ENCODE data around the gene ACSL1. TPM values are rescaled to one million over a fixed set of nuclear protein-coding genes. Genes with fewer than 3 reads are reported as not detected.
A peak's percentile ranks its signal among the peaks of the same experiment; 100 is the strongest.
"Not testable (repeated sequence)": the region's sequence is repeated elsewhere in the genome, so short reads cannot be mapped to it uniquely, and the experiment has no call there.

Gene ACSL1
- total RNA-seq, 1 donor from 2014 or later: 445 TPM

DNA sequence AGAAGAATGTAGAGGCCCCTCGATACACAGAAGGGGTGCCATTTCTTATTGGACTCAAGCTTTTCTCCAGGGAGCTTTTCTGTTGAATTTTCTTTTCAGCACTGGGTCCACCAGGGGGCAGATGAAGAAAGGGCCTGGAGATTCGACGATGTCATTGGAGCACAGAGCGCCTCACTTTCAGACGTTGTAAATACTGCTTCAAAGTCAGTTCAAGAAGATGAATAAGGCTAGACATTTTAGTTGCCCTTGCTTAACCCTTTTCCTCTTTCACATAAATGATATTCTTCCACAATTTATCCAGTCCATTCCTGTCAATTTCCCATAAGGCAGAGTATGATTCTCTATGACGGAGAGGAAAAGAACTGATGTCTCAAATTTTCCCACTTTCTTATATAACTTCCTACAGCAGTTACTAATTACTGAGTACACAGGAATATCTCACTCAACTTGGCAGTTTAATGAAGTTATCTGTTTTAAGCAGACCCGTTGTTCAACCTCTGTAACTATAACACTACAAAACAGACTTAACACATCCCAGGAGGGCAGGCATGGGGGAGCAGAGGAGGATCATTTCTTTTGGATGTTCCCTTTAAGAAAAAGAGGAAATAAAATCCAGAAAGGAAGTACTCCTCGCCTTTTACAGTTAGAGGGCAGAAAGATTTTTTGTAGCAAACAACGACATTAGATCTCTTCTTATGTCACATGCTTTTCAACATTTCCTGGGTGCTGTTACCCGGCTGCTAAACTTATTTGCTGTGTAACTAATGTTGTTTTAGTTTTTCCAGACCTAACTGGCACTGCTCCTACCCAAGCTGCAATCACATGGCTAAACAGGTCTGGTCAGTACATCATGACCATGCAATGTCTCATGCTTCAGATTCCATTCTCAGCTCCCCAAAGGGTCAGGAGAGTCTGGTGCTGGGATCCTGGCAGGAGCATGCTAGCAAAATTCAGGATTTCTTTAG lies 79.7 kb downstream of the ACSL1 start:
- intact Hi-C loops (cut with DNase I): loop anchor here (5.0 to 10.0 kb wide), 3 partner anchors 61 to 359 kb away; no protein-coding TSS in a partner anchor
- ATAC-seq: peak; percentile 87

DNA sequence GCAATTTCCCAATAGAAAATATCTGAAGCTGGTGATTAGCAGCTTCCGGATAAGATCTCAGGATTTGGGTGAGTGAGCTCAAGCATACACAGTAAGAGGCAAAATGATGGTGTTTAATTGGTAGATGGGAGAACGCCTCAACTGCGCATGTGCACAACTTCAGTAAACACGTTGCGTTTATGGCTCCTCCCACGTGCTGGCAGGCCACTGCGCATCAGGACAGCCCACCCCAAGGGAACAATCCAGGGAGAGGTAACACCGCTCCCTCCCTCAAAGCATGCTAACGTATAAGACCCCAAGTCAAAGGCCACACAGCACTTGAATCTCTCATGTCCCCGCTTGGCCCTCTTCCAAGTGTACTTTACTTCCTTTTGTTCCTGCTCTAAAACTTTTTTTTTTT lies 81.5 kb downstream of the ACSL1 start:
- DNase-seq (ENCODE audit: missing footprints): no peak
- intact Hi-C loops (cut with DNase I): loop anchor here (10.0 kb wide), 2 partner anchors 161 to 361 kb away; no protein-coding TSS in a partner anchor
- ATAC-seq: no peak

More for the DNA sequence above, 79.7 kb downstream of the ACSL1 start:
- DNase-seq (ENCODE audit: missing footprints): peak; percentile 80

DNA sequence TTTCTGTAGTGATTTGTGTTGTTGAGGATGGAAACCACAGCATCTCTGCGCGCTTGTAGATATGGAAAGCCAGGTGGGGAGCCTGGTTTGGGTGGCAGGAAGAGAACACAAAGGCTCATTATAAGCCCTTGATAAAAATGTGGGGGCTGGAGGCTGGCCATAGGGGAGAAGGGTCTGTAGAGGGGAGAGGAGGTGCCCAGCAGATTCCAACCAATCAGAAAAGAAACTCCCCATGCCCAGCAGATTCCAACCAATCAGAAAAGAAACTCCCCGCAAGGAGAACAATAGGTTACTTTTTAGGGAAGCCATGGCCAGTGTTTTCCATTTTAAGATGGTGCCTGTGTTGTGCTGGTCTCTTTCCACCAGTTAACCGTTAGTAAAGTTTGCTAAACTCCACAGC lies 82.1 kb downstream of the ACSL1 start:
- ATAC-seq (no peak), DNase-seq (ENCODE audit: missing footprints) (no peak)
- intact Hi-C loops (cut with DNase I): loop anchor here (10.0 kb wide), 2 partner anchors 161 to 361 kb away; no protein-coding TSS in a partner anchor

DNA sequence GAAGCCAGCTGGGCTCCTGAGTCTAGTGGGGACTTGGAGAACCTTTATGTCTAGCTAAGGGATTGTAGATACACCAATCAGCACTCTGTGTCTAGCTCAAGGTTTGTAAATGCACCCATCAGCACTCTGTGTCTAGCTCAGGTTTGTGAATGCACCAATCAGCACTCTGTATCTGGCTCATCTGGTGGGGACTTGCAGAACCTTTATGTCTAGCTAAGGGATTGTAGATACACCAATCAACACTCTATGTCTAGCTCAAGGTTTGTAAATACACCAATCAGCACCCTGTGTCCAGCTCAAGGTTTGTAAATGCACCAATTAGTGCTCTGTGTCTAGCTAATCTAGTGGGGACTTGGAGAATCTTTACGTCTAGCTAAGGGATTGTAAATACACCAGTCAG lies 84.1 kb downstream of the ACSL1 start:
- not testable (repeated sequence) for DNase-seq (ENCODE audit: missing footprints); ATAC-seq
- intact Hi-C loops (cut with DNase I): loop anchor here (10.0 kb wide), 2 partner anchors 163 to 363 kb away; no protein-coding TSS in a partner anchor

DNA sequence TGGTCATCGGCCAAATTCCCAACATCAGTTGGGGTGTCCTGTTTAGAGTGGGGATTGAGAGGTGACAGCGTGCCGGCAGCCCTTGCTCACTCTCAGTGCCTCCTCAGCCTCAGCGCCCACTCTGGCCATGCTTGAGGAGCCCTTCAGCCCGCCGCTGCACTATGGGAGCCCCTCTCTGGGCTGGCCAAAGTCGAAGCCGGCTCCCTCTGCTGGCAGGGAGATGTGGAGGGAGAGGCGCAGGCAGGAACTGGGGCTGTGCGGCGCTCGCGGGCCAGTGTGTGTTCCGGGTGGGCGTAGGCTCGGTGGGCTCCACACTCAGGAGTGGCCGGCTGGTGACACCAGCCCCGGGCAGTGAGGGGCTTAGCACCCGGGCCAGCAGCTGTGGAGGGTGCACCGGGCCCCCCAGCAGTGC lies 84.8 kb downstream of the ACSL1 start:
- DNase-seq (ENCODE audit: missing footprints) (no peak), ATAC-seq (no peak)
- intact Hi-C loops (cut with DNase I): loop anchor here (10.0 kb wide), 2 partner anchors 164 to 364 kb away; no protein-coding TSS in a partner anchor

DNA sequence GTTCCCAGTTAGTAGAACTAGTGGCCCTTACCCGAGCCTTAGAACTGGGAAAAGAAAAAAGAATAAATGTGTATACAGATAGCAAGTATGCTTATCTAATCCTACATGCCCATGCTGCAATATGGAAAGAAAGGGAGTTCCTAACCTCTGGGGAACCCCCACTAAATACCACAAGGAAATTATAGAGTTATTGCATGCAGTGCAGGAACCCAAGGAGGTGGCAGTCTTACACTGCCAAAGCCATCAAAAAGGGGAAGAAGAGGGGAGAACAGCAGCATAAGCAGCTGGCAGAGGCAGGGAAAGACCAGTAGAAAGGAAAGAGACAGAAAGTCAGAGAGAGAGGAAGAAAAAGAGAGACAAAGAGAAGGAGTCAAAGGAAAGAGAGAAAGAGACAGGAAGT lies 86.2 kb downstream of the ACSL1 start:
- intact Hi-C loops (cut with DNase I); DNase-seq (ENCODE audit: missing footprints); ATAC-seq: not testable (repeated sequence)

DNA sequence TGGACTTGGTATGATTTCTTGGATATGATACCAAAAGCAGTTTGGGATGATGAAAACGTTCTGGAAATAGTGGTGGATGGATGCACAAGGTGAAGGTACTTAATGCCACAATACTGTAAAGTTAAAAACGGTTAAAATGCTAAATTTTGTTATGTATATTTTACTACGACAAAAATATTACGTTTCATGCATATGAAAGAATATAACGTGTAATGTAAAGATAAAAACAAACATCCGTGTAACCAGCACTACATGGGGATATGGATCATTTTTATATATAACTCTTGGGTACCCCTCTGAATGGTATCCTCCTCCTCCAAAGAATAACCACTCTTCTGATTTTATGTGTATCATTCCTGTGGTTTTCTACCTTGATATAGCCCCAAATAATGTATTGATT lies 91.0 kb downstream of the ACSL1 start:
- ATAC-seq (no peak), DNase-seq (ENCODE audit: missing footprints) (no peak)
- intact Hi-C loops (cut with DNase I): loop anchor here (2.0 kb wide), 1 partner anchor 86 kb away; the partner anchor contains the start of genes CASP3 and PRIMPOL

DNA sequence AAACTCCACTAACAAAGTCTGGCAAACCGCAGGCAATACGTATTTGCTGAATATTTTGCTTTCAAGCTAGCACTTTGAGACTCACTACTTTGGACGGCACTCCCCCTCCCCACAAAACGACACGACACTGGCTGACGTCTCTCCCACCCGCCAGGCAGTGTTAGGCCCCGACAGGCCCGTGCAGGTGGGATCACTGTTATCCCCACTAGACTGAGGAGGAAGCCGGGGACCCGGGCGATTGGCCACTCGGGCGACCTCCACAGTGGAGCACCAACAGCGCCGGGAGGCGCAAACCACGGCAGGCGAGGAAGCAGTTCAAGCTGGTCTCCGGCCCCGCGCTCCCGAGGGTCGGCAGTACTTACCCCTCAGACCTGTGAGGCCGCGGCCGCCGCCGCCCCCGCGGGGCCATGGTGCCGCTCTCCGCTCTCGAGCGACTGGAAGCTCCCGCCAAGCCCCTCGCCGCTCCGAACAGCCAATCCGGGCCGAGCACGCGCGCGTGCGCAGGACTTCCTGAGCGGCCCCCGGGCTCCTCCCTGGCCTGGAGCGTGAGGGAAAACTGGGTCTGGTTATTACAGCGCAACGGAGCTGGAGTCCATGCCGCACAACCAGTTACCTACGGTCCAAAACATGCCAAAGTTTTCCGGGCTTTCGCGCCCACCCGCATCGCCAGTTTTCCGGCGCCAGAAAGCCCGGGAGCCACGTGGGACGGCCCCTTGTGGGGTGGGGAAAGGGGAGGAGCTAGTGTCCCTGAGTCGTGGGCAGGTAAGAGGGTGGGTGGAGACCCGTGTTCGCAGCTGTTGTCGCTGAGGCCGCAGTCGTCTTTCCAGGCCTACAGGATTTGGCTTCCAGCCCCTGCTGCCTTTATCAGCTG lies 91.9 kb downstream of the ACSL1 start, which contains the start of gene CENPU:
CENPU (minus strand) TSS at position 443 of the 871 bp plus-strand sequence; CDS start at position 409, 34 bp downstream.
- DNase-seq (ENCODE audit: missing footprints) (peak; percentile 96), ATAC-seq (peak; percentile 100)
- intact Hi-C loops (cut with DNase I): loop anchor here (2.0 kb wide), 1 partner anchor 85 kb away; the partner anchor contains the start of genes CASP3 and PRIMPOL

DNA sequence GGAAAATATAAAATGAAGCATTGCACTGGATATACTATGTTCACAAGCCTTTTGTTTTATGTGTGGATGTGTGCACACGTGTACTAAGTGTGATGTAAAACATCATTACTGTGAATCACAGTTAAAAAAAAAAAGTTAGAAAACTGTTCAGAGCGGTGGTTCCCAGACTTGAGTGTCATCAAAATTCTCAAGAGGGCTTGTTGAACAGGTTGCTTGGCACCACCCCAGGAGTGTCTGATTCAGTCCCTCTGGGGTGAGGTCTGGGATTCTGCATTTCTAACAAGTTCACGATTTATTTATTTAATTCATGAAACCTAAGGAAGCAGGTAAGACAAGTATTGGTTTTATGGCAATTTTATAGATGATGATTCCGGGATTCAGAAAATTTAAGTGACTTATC lies 93.6 kb downstream of the ACSL1 start:
- DNase-seq (ENCODE audit: missing footprints): no peak
- no peak for ATAC-seq
- intact Hi-C loops (cut with DNase I): no loop called here

DNA sequence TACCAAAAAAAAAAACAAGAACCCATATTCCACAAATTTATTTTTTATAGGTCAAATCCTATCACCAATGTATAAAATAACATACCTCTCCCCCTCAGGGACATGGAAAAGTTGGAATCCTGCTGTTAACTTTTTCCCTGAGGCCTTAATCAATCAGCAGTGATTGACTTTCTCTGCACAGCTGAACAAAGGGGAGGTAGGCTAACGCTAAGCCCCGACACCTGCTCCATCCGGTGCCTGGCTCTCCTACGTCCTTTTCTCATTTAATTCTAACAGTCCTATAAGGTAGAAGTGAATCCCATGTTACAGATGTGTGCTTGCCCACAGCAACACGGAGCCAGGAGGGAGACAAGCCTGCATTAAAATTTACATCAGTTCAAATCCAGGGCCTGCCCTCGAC lies 94.7 kb downstream of the ACSL1 start:
- ATAC-seq (no peak), DNase-seq (ENCODE audit: missing footprints) (no peak)
- intact Hi-C loops (cut with DNase I): no loop called here

DNA sequence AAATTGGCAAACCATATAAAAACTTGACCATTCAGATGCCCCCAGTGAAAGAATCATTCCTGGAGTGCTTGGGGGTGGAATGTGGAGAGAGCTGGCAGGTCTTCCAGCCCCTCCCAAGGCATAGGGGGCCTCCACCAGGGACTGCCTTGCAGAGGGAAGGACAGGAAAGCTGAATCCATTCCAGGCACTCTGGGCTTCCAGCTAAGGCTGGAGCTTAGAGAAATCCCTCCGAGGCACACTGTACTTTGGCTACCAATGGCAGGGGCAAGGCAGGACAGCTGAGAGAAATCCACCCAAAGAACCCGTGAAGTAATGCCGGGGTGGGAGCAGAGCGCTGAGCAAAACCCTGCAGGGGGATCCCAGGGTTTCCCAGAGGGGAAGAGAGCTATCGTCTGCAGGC lies 95.8 kb downstream of the ACSL1 start:
- DNase-seq (ENCODE audit: missing footprints): no peak
- no peak for ATAC-seq
- intact Hi-C loops (cut with DNase I): no loop called here

DNA sequence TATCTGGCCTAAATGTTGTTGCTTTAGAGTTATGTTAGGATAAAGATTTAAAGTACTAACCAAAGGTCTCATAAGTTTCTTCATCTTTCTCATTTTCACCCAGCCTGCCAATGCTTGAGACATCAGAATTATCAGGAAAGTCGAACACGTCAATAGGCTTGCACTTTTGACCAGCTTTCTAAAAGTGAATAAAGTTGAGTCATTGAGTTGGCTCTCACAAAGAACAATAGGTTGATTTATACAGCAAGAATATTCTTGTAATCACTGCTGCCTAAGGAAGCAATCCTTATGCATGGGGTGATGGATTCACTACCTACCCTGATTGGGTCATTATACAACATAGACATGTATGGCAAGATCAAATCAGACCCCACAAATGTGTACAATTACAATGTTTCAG lies 96.9 kb downstream of the ACSL1 start:
- DNase-seq (ENCODE audit: missing footprints) (no peak), ATAC-seq (no peak)
- intact Hi-C loops (cut with DNase I): no loop called here

DNA sequence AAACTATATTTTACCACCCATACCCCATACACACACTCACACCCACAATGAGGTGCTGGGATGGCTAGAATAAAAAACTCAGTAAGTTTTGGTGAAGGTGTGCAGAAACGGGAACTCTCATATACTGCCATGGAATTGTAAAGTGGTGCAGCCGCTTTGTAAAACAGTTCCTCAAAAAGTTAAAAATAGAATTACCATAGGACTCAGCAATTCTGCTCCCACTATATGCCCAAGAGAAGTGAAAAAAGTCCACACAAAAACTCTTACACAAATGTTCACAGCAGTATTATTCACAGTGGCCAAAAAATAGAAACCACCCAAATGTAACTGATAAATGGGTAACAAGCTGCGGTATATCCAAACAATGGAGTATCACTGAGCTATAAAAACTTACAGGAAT lies 98.3 kb downstream of the ACSL1 start:
- ATAC-seq: no peak
- intact Hi-C loops (cut with DNase I): no loop called here

DNA sequence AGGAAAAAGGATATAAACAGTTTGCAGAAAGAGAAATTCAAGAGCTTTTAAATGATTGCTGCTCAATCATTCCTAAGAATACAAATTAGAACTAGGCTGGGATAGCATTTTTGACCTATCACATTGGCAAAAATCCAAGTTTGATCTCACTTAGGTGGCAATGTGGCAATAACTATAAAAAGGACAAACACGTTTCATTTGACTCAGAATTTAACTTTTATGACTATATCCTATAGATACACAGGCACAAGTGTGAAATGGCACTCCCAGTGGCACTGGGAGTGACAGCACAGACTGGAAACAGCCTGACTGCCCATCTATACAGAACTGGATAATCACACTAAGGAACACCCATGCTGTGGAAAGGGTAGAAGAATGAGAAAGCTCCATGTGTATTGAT lies 103.0 kb downstream of the ACSL1 start:
- ATAC-seq (no peak), DNase-seq (ENCODE audit: missing footprints) (no peak)
- intact Hi-C loops (cut with DNase I): no loop called here

More for the DNA sequence above, 98.3 kb downstream of the ACSL1 start:
- no peak for DNase-seq (ENCODE audit: missing footprints)

DNA sequence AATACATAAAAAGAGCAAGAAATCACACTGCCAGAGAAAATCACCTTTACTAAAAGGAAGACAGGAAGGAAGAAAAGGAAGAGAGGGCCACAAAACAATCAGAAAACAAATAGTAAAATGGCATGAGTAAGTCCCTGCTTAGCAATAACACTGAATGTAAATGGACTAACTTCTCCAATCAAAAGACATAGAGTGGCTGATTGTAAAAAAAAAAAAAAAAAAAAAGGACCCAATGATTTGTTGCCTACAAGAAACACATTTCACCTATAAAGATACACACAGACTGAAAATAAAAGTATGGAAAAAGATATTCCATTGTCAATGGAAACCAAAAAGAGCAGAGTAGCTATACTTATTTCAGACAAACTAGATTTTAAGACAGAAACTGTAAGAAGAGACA lies 104.5 kb downstream of the ACSL1 start:
- DNase-seq (ENCODE audit: missing footprints) (no peak), ATAC-seq (no peak)
- intact Hi-C loops (cut with DNase I): no loop called here

DNA sequence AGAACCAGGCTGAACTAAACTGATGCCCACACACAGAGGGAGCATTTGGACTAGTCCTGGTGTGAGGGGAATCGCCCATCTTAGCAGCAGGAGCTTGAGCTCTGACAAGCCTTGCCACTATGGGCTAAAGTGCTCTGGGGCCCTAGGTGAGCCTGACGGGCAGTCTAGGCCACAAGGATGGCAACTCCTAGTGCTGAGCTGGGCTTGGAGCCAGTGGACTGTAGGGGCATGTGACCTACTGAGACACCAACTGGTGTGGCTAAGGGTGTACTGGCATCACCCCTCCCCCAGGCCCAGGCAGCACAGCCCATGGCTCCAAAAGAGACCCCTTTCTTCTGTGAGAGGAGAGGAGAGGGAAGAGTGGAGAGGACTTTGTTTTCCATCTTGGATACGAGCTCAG lies 106.4 kb downstream of the ACSL1 start:
- no peak for ATAC-seq
- intact Hi-C loops (cut with DNase I): no loop called here
- DNase-seq (ENCODE audit: missing footprints): no peak

DNA sequence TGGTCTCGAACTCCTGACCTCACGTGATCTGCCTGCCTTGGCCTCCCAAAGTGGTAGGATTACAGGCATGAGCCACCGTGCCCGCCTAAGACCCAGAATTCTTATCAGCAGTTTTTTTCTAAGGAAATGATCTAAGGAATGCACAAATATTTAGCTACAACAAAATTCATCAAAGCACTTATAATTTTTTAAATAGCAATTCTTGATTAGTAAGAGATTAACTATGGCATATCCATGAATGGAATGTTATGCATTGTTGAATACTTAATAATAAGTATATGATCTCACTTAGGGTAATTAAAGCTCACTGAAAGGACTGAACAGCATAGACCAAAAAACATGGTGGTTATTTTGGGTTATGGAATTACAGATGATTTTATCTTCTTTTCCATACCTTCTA lies 110.2 kb downstream of the ACSL1 start:
- intact Hi-C loops (cut with DNase I): no loop called here
- ATAC-seq (no peak), DNase-seq (ENCODE audit: missing footprints) (no peak)

DNA sequence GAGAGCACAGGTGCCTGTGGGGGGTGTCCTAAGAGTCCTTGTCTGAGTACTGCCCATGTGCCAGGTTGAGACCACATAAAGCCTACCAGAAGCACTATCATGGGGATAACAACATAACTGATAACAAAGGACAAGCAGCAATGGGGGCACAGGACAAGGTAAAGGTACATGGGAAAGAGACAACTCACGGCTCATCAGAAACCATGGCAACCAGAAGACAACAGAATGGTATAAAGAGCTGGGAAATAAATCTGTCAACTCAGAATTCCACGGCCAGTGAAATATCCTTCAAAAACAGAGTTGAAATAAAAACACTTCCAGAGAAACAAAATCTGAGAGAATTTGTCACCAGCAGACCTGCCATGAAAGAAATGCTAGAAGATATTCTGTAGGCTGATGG lies 111.9 kb downstream of the ACSL1 start:
- ATAC-seq: no peak
- no peak for DNase-seq (ENCODE audit: missing footprints)
- intact Hi-C loops (cut with DNase I): no loop called here

DNA sequence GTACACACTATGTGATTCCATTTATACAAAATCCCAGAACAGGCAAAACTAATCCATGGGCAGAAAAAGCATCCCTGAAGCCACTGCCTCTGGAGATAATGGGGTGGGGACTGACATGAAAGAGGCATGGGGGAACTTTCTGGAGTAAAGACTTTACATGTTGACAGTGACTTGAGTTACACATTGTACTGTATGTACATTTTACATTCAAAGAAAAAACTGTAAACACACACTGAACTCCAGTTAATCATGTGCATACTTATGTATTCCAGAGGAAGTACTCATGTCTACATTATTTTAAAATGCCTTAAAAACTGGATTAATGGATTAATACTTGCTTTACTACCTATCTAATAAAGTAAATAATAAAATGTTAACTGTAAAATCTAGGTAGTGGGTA lies 113.4 kb downstream of the ACSL1 start:
- no peak for DNase-seq (ENCODE audit: missing footprints)
- intact Hi-C loops (cut with DNase I): no loop called here
- ATAC-seq: no peak

Measured in Right ventricle myocardium inferior (tissue), 1 donor.